Hepatocyte (in vitro differentiated cells): ENCODE data around the gene ANO1. TPM values are rescaled to one million over a fixed set of nuclear protein-coding genes. Genes with fewer than 3 reads are reported as not detected.

Experiments
- DNase-seq: peaks from one replicate; pipeline ENCODE4 v3.0.0-alpha.2; 2016; ENCODE audit warnings: low spot score
- H2AFZ ChIP-seq: fragments of 200-600 bp; sonication (generic); 2 replicates; pipeline ENCODE4 v1.6.0; 2016; ENCODE audit warnings: antibody characterized with exemption, mild to moderate bottlenecking
- H3K27ac ChIP-seq: fragments of 200-600 bp; sonication (generic); 2 replicates; pipeline ENCODE4 v1.5.1; 2016; ENCODE audit warnings: mild to moderate bottlenecking
- H3K27me3 ChIP-seq: fragments of 200-600 bp; sonication (generic); 2 replicates; pipeline ENCODE4 v1.6.1; 2016
- H3K36me3 ChIP-seq: fragments of 200-600 bp; sonication (generic); replicated peaks from 2 replicates; pipeline ENCODE4 v1.5.1; 2016; ENCODE audit warnings: low read depth; ENCODE audit not compliant: insufficient read depth
- H3K4me1 ChIP-seq: fragments of 200-600 bp; sonication (generic); 2 replicates; pipeline ENCODE4 v1.5.1; 2016; ENCODE audit warnings: mild to moderate bottlenecking, moderate library complexity; ENCODE audit not compliant: insufficient read depth
- H3K4me2 ChIP-seq: fragments of 200-600 bp; sonication (generic); 2 replicates; pipeline ENCODE4 v1.6.0; 2016
- H3K4me3 ChIP-seq: fragments of 200-600 bp; sonication (generic); 2 replicates; pipeline ENCODE4 v1.5.1; 2016; ENCODE audit warnings: mild to moderate bottlenecking
- H3K79me2 ChIP-seq: fragments of 200-600 bp; sonication (generic); 2 replicates; pipeline ENCODE4 v1.6.0; 2017; ENCODE audit warnings: mild to moderate bottlenecking
- H3K9me2 ChIP-seq: fragments of 200-600 bp; sonication (generic); replicated peaks from 2 replicates; pipeline ENCODE4 v1.6.0; 2017; ENCODE audit warnings: mild to moderate bottlenecking; ENCODE audit not compliant: insufficient read depth
- H3K9me3 ChIP-seq: fragments of 200-600 bp; sonication (generic); 2 replicates; pipeline ENCODE4 v1.5.1; 2016; ENCODE audit warnings: low read depth, mild to moderate bottlenecking
- H4K20me1 ChIP-seq: fragments of 200-600 bp; sonication (generic); 2 replicates; pipeline ENCODE4 v1.6.0; 2016; ENCODE audit warnings: mild to moderate bottlenecking; ENCODE audit not compliant: insufficient read depth, poor library complexity, severe bottlenecking
- EZH2 ChIP-seq: fragments of 200-600 bp; sonication (generic); IDR thresholded peaks from 2 replicates; pipeline ENCODE4 v1.6.1; 2016; ENCODE audit warnings: antibody characterized with exemption, mild to moderate bottlenecking, borderline replicate concordance
- EZH2phosphoT487 ChIP-seq: fragments of 200-600 bp; sonication (generic); IDR thresholded peaks from one replicate; pipeline ENCODE4 v1.6.1; 2018; ENCODE audit warnings: antibody characterized with exemption, mild to moderate bottlenecking, low read depth, moderate library complexity; ENCODE audit not compliant: unreplicated experiment, severe bottlenecking
- WGBS: methylation state at CpG from one replicate; pipeline ENCODE4 v1.1.6; 2016; ENCODE audit warnings: low lambda C conversion rate; ENCODE audit errors: missing lambda C conversion rate; 5-methylcytosine and 5-hydroxymethylcytosine counted together
- polyA plus RNA-seq: library from polyadenylated mRNA; unstranded; fragments of >200 nt; fragmentation: Nextera tagmentation; extraction: Ambion mirVana; gene quantifications from 2 replicates; pipeline ENCODE4 v1.2.1, GENCODE V29; 2016
- total RNA-seq: library from RNA; depleted of rRNA; stranded (reverse); fragments of >200 nt; gene quantifications from 2 replicates; pipeline ENCODE4 v1.2.3, GENCODE V29; 2014
- TF ChIP-seq, protein P1 (sequence below): fragments of 200-600 bp; sonication (generic); IDR thresholded peaks from 2 replicates; pipeline ENCODE4 v1.5.1; 2016; ENCODE audit warnings: antibody characterized with exemption, mild to moderate bottlenecking; ENCODE audit not compliant: poor library complexity

Gene ANO1
- total and polyA plus RNA-seq, 2 experiments from 2014 or later: 6.2 to 12.1 TPM

DNA sequence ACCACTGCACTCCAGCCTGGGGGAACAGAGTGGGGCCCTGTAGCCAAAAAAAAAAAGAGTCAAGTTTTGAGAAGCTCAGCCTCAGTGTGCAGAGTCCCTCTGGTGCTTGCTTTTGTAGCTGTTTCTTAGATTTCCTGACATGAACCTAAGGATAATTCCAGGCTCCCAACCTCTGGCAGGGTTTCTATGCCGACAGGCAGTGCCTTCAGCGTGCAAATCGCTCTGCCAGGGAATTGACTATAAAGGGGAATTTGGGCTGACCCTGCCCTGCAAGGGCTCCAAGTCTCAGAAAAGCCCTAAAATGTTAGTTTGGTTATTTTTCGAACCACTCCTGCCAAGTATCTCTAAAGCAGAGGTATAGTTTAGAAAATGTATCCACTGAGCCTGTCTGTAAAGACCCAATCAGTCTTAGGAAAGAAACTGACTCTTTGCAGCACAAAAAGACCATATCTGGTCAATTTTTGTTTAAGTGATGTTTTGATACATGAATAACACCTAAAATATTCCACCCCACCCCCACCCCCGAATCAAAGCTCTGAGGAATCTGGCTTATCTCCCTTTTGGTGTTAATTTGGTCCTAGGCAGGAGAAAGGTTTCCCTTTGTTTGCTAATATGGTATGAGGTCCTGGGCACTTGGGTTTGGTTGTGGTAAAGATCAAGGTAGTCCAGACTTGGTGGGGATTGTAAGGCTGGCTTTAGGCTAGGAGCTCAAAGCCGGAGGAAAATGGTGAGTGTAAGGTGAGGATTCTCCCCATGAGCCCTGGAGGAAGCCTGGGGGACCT is 49.7 kb downstream of the ANO1 start:
- no peaks in the 10 kb centered on the region for H4K20me1 ChIP-seq
- TF ChIP-seq EZH2 (no peak), EZH2phosphoT487 (no peak)
- TF ChIP-seq, protein P1, sequence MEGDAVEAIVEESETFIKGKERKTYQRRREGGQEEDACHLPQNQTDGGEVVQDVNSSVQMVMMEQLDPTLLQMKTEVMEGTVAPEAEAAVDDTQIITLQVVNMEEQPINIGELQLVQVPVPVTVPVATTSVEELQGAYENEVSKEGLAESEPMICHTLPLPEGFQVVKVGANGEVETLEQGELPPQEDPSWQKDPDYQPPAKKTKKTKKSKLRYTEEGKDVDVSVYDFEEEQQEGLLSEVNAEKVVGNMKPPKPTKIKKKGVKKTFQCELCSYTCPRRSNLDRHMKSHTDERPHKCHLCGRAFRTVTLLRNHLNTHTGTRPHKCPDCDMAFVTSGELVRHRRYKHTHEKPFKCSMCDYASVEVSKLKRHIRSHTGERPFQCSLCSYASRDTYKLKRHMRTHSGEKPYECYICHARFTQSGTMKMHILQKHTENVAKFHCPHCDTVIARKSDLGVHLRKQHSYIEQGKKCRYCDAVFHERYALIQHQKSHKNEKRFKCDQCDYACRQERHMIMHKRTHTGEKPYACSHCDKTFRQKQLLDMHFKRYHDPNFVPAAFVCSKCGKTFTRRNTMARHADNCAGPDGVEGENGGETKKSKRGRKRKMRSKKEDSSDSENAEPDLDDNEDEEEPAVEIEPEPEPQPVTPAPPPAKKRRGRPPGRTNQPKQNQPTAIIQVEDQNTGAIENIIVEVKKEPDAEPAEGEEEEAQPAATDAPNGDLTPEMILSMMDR: no peak
- H3K9me2 ChIP-seq: no peaks in the 10 kb centered on the region
- H3K36me3 ChIP-seq: no peaks in the 10 kb centered on the region
- DNase-seq: no peak
- no peaks in the 10 kb centered on the region for H3K4me1 ChIP-seq
- no peak overlapping the region for H3K27ac ChIP-seq
- H2AFZ ChIP-seq: no peak overlapping the region
- H3K4me2 ChIP-seq: no peak overlapping the region
- H3K79me2 ChIP-seq: no peaks in the 10 kb centered on the region
- H3K9me3 ChIP-seq: no peaks in the 10 kb centered on the region
- WGBS: 86% methylated on average over 6 of the region's 6 CpGs
- H3K4me3 ChIP-seq: no peak overlapping the region
- no peaks in the 10 kb centered on the region for H3K27me3 ChIP-seq

- Histone ChIP-seq H3K4me2 (no peak overlapping the region), H3K4me3 (no peak overlapping the region)
- TF ChIP-seq EZH2phosphoT487: no peak
- TF ChIP-seq EZH2: no peak
- TF ChIP-seq, protein P1: no peak
Measured at GRCh38 chr11:70128435-70128906, 50.4 kb downstream of the ANO1 start.

DNA sequence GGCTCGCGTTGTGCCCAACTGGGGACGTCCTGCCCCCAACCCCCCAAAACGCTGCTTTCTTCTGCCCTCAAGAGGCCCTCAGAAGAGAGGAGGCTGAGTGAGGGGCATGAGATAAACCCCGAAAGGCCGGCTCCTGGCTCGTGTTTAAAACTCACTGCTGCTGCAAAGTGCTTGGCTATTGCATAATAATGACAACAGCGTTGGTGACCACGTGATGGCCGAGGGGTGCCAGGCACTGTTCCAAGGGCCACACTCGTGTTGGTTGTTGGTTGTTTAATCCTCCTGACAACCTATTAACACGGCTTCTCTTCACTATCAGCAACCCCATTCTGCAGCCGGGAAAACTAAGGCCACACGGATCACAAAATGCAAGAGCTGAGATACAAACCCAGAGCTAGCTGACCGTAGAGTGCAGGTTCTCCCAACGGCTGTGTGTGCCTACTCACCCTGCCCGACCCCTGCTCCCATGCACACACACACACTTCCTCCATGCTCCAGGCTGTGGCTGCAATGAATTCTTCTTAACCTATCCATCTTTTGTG is 51.0 kb downstream of the ANO1 start:
- DNase-seq: no peak
- no peak overlapping the region for H3K27ac ChIP-seq
- no peaks in the 10 kb centered on the region for H3K79me2 ChIP-seq
- no peak overlapping the region for H3K4me2 ChIP-seq
- no peaks in the 10 kb centered on the region for H4K20me1 ChIP-seq
- 83% methylated on average over 17 of the region's 17 CpGs for WGBS
- no peaks in the 10 kb centered on the region for H3K27me3 ChIP-seq
- no peaks in the 10 kb centered on the region for H3K36me3 ChIP-seq
- H3K4me3 ChIP-seq: no peak overlapping the region
- TF ChIP-seq EZH2: no peak
- TF ChIP-seq, protein P1: no peak
- no peak for TF ChIP-seq EZH2phosphoT487
- H3K9me2 ChIP-seq: no peaks in the 10 kb centered on the region
- H3K4me1 ChIP-seq: no peaks in the 10 kb centered on the region
- H2AFZ ChIP-seq: no peak overlapping the region
- H3K9me3 ChIP-seq: no peaks in the 10 kb centered on the region

More at GRCh38 chr11:70128435-70128906, 50.4 kb downstream of the ANO1 start:
- H3K4me1 ChIP-seq: no peaks in the 10 kb centered on the region
- no peaks in the 10 kb centered on the region for H3K9me2 ChIP-seq
- no peak for DNase-seq
- no peaks in the 10 kb centered on the region for H3K79me2 ChIP-seq
- H3K36me3 ChIP-seq: no peaks in the 10 kb centered on the region
- H3K27me3 ChIP-seq: no peaks in the 10 kb centered on the region
- no peaks in the 10 kb centered on the region for H4K20me1 ChIP-seq
- no peak overlapping the region for H2AFZ ChIP-seq
- 74% methylated on average over 14 of the region's 14 CpGs for WGBS
- H3K27ac ChIP-seq: no peak overlapping the region
- H3K9me3 ChIP-seq: no peaks in the 10 kb centered on the region
